KOPT-K1 (cell line): ENCODE results near the gene NT5DC2.

Source experiments
- H3K27ac ChIP-seq: fragments of 200-600 bp; sonication (generic); 2 replicates; pipeline ENCODE4 v1.5.1; 2016; ENCODE audit warnings: antibody characterized with exemption, mild to moderate bottlenecking, low read depth, low read length; ENCODE audit not compliant: poor library complexity, severe bottlenecking
- H3K36me3 ChIP-seq: fragments of 200-600 bp; sonication (generic); 2 replicates; pipeline ENCODE4 v1.5.1; 2017; ENCODE audit warnings: antibody characterized with exemption, mild to moderate bottlenecking, low read length, moderate library complexity; ENCODE audit not compliant: insufficient read depth
- H3K9me3 ChIP-seq: fragments of 200-600 bp; sonication (generic); 2 replicates; pipeline ENCODE4 v1.5.1; 2017; ENCODE audit warnings: antibody characterized with exemption, low read length, mild to moderate bottlenecking; ENCODE audit not compliant: insufficient read depth, poor library complexity, severe bottlenecking

The NT5DC2 gene

DNA sequence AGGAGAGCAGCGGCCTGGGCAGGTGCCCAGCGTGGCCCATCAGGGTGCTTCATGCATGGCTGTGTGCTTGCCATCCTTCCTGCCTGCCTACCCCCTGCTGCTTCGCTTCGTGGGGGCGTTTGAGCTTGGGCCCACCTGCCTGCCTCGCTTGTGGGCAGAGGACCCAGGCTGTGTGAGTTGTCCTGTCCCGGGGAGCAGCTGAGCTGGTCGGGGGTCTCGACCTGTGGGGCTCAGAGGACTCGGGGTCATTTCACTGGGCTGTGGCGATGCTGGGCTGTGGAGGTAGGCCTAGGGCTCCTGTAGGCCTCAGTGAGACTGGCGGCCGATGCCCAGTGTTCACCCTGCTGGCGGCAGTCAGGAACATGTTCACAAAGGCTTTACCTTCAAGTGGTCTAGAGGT is 50.6 kb downstream of the NT5DC2 start:
- Histone ChIP-seq H3K9me3 (no peaks in the 10 kb centered on the region), H3K36me3 (peaks cover 98% of the 10 kb centered on the region), H3K27ac (no peak overlapping the region)

DNA sequence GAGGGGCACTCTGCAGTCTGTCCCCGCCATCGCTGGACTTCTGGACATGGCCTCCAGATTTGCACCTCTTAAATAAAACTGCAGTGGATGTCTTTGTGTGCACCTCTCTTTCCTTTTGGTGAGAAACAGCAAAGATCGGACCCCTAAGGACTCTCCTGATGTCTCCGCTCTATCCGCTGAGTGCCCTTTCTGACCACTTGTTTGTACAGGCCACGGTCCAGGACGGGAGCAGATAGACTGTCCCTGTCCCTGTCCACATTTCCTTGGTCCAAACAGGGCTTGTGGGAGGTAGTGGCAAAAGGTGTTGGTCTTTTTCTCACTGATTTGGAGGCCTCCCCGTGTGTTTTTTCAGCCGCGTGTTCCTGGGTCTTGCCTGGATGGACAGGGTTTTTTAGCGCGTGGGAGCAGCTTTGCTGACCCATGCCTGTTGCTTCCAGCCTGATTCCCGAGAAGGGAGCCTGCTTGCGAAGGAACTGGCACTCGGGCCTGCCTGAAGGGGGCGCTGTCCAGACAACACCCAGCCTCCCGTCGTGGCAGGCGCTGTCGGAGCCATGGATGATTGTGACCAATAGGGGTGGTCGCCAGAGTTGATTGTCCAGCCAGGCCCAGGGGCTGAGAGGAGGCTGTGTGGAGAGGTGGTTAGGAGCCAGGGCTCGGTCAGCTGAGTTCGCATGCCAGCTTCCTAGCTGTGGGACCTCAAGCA is 51.7 kb downstream of the NT5DC2 start:
- peaks cover 98% of the 10 kb centered on the region for H3K36me3 ChIP-seq
- H3K27ac ChIP-seq, result no peak overlapping the region

DNA sequence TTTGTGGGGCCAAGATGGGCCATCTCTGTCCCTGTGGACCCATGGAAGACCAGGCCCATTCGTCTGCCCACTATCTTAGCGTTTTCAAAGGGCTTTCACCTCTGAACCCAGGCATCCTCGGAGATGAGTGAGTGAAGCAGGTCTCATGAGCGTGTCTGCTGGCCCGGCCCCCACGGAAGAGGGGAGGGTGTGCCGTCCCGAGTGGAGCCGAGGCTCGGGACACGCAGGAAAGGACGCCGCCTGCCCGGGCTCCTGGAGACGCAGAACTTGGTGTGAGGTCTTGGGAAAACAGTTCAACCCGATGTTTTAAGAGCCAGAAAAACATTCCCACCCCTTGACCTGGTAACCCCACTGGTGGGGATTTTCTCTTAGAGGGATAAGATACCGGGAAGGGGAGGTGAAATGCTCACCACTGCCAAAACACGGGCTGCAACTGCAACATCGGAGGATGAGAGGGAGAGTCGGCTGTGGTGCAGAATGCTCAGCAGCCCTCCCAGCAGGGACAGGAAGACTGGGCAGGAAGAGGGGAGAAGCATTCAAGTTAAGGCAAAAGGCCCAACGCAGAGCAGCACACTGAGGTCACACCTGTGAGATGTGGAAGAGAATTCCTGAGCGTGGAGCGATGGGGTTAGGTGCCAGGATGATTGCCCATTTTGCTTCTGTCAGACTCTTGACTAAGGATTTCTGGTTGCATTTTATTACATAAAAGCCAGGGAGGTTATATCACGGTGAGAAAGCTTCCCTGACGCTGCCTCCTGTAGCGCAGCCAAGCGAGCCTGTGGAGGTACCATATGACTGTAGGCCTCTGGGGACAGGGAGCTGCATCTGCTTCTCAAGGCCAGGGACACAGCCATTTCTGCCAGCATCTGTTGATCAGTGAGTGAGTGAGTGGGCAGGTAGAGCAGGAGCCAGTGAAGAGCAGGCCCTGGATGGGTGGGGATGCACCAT is 52.6 kb downstream of the NT5DC2 start:
- Histone ChIP-seq H3K9me3 (no peaks in the 10 kb centered on the region), H3K27ac (no peak overlapping the region), H3K36me3 (peaks cover 98% of the 10 kb centered on the region)

More for the DNA sequence above, 51.7 kb downstream of the NT5DC2 start:
- no peaks in the 10 kb centered on the region for H3K9me3 ChIP-seq

DNA sequence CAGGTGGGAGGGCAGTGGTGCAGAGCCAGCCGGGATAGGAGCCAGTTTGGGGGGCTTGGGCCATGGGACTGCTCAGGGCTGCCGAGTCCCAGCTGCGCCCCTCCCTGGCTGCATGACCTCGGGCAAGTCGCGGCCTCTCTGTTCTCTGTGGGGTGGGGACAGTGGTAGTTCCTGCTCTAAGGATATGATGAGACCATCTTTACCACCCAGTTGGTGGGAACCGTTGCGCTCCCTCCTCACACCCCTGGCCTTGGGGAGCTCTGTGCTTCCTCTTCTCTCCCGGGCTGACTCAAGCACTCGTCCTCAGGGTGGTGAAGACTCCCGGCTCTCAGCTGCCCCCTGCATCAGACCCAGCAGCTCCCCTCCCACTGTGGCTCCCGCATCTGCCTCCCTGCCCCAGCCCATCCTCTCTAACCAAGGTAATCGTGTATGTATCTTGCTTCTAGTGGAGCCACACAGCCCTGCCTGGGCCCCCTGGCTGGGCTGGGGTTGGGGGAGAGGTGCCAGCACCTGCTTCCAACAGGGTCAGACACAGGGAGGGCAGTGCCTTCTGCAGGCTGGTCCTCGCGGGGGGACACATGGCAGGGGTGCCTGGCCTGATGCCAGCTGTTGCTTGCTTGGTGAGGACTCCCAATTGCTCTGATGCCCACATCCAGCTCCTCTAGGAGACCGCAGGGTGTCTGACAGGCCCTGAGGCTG is 53.6 kb downstream of the NT5DC2 start:
- H3K27ac ChIP-seq, result no peak overlapping the region
- peaks cover 98% of the 10 kb centered on the region for H3K36me3 ChIP-seq
- H3K9me3 ChIP-seq, result no peaks in the 10 kb centered on the region

DNA sequence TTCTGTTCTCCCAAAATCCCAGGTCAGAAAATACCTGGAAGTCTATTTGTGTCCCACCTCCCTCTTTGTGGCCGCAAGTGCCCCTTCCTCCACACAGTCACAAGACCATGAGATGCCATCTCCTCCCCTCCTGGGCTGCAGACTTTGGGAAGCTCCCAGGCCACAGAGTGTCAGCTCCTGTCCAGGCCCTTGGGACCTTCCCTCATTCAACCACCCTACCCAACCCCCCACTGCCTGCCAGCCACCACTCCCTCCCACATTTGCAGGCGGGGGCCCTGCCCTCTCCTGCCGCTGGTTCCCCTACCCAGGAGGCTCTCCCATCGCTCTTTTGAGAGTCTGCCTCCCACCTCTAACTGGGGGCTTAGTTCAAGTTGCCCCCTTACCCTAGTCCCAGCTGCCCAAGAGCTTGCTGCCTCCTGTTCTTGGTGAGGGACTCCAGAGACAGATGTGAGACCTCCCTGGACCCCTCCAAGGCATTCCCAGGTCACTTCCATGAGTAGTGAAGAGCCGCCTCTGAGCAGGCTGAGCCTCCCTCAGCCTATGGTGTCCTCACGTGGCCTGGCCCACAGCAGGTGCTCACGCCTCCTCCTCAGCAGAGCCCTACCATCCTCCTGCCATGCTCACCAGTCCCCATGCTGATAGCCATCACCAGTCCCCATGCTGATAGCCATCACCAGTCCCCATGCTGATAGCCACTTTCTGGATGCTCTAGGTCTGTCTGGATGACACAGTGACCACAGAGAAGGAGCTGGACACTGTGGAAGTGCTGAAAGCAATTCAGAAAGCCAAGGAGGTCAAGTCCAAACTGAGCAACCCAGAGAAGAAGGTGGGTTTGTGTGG is 54.4 kb downstream of the NT5DC2 start:
- H3K27ac ChIP-seq, result no peak overlapping the region
- H3K36me3 ChIP-seq, result peaks cover 99% of the 10 kb centered on the region
- no peaks in the 10 kb centered on the region for H3K9me3 ChIP-seq

DNA sequence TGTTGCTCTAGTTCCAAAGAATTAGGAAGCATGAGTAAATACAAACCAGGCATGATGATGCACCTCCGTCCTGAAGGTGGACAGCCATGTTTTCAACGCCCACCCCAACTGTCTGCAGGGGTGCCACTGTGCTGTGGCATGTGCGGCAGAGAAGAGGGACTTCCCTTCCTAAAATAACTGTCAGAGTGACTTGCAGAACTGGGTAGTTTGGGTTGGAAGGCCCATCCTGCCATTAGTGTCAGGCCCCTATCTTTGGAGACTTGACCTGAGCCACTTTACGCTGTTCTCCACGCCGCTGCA is 55.9 kb downstream of the NT5DC2 start:
- Histone ChIP-seq H3K36me3 (peaks cover 99% of the 10 kb centered on the region), H3K9me3 (no peaks in the 10 kb centered on the region), H3K27ac (no peak overlapping the region)

DNA sequence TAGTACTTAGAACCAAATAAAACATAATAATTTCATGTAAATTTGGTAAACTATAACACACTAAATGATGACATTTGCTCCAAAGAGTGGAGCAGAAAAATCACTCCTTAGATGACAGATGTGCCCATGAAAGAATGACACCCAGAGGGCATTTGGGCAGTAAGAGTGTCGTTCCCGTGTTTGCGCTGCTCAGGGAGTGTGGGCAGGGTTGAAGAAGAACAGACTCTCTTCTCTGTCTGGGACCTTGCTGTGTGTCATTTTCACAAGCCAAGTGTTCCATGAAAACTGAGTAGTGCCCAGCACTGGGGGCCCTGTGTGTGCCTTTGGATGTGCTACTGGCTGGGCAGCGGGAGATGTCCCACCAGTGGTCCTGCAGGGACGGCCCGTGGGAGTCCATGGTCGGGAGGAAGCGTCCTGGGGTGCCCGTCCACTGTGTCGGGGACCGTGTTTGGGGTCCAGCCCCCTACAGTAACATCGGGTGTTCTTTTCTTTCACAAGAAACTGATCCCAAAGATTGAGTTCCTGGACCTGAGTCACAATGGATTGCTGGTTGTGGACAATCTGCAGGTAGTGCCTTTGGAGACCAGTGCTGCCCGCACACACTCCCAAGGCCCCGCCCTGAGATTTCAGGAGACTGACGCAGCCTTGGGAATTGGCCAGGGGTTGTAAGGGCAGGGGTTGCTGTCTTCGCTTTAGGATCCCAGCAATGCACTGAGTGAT is 56.4 kb downstream of the NT5DC2 start:
- no peak overlapping the region for H3K27ac ChIP-seq
- H3K36me3 ChIP-seq, result peaks cover 99% of the 10 kb centered on the region

More for the DNA sequence above, 56.4 kb downstream of the NT5DC2 start:
- H3K9me3 ChIP-seq, result no peaks in the 10 kb centered on the region
